GM12878 (cell line): ENCODE data around the gene TBC1D32. TPM values are rescaled to one million over a fixed set of nuclear protein-coding genes. Genes with fewer than 3 reads are reported as not detected.

ENCODE experiments used
- ATAC-seq: fragments of 200-7000 bp; cut with Tn5 transposase; 3 replicates; pipeline ENCODE4 v1.9.1; 2020; ENCODE audit warnings: mild to moderate bottlenecking, moderate library complexity
- BruUV-seq: library from RNA; stranded (reverse); fragments of 400-500 nt; replicated peaks from 2 replicates; lab custom pipeline; 2021; lab: Mats Ljungman, UMichigan
- CTCF ChIA-PET: fragments of 300-600 bp; sonication (Branson Sonifier 250); formaldehyde crosslinking; extraction: SDS; loops from one replicate; lab custom pipeline; 2021; ENCODE audit warnings: inconsistent platforms; lab: Yijun Ruan, JAX
- POLR2A ChIA-PET: fragments of 350-600 bp; formaldehyde crosslinking; extraction: SDS; loops from one replicate; lab custom pipeline; 2021; ENCODE audit warnings: inconsistent platforms; lab: Charles Lee
- RAD21 ChIA-PET: fragments of 300-600 bp; sonication (Branson Sonifier 250); formaldehyde crosslinking; loops from one replicate; lab custom pipeline; 2023; ENCODE audit warnings: antibody characterized with exemption; ENCODE audit not compliant: unreplicated experiment; lab: Charles Lee
- SMC1A ChIA-PET: fragments of 300-600 bp; sonication (Branson Sonifier 250); formaldehyde crosslinking; loops from one replicate; lab custom pipeline; 2023; ENCODE audit not compliant: unreplicated experiment, uncharacterized antibody; lab: Charles Lee
- DNase-seq: peaks from one replicate; pipeline ENCODE4 v3.0.0-alpha.2; 2011; ENCODE audit warnings: low read depth, low spot score
- FAIRE-seq: peaks from 3 replicates; lab custom pipeline; 2011; peaks lifted over from hg19 to GRCh38; lab: Jason Lieb, UNC
- H2AFZ ChIP-seq: 2 replicates; pipeline ENCODE4 v1.6.0; 2011; ENCODE audit warnings: low read depth, low read length, control low read depth; ENCODE audit not compliant: control insufficient read depth
- H3K27ac ChIP-seq: 2 replicates; pipeline ENCODE4 v1.5.1; 2011; ENCODE audit warnings: control low read depth; ENCODE audit not compliant: control insufficient read depth, insufficient read depth
- H3K27me3 ChIP-seq, 2 experiments: replicated peaks in 1 of 2; 2 replicates each; pipeline versions ENCODE4 v1.6.0 to v1.6.1; 2011; ENCODE audit warnings: low read length in 1 of 2; ENCODE audit not compliant: control insufficient read depth in 2 of 2, insufficient read depth in 2 of 2
- H3K36me3 ChIP-seq, 2 experiments: 2 replicates each; pipeline ENCODE4 v1.5.1; 2011; ENCODE audit warnings: low read length in 1 of 2; ENCODE audit not compliant: control insufficient read depth in 2 of 2, insufficient read depth in 2 of 2
- H3K4me1 ChIP-seq: 2 replicates; pipeline ENCODE4 v1.6.1; 2011; ENCODE audit warnings: mild to moderate bottlenecking, low read length, moderate library complexity, mixed read lengths; ENCODE audit not compliant: control insufficient read depth, insufficient read depth
- H3K4me2 ChIP-seq: 2 replicates; pipeline ENCODE4 v1.6.0; 2011; ENCODE audit warnings: control low read depth; ENCODE audit not compliant: control insufficient read depth, insufficient read depth
- H3K4me3 ChIP-seq: fragments of 200-600 bp; sonication (generic); 2 replicates; pipeline ENCODE4 v1.5.1; 2016
- H3K79me2 ChIP-seq: 2 replicates; pipeline ENCODE4 v1.6.0; 2011; ENCODE audit warnings: low read length; ENCODE audit not compliant: control insufficient read depth, insufficient read depth
- H3K9ac ChIP-seq: 2 replicates; pipeline ENCODE4 v1.8.0; 2011; ENCODE audit warnings: low read length, control low read depth, mixed read lengths; ENCODE audit not compliant: control insufficient read depth, insufficient read depth
- H3K9me3 ChIP-seq: replicated peaks from 3 replicates; pipeline ENCODE4 v1.5.1; 2011; ENCODE audit warnings: mild to moderate bottlenecking, low read length; ENCODE audit not compliant: control insufficient read depth, insufficient read depth
- H4K20me1 ChIP-seq: 2 replicates; pipeline ENCODE4 v1.6.0; 2011; ENCODE audit not compliant: control insufficient read depth, insufficient read depth
- CREM ChIP-seq: IDR thresholded peaks from 2 replicates; pipeline ENCODE4 v1.6.1; 2014; ENCODE audit warnings: antibody characterized with exemption, low read depth
- MAX ChIP-seq: IDR thresholded peaks from 2 replicates; pipeline ENCODE4 v1.6.1; 2012; ENCODE audit warnings: low read depth, low read length, improper control_type of control experiment
- MEF2B ChIP-seq: fragments of 450-650 bp; IDR thresholded peaks from 2 replicates; pipeline ENCODE4 v1.6.1; 2018; ENCODE audit warnings: mild to moderate bottlenecking, moderate library complexity; ENCODE audit not compliant: partially characterized antibody, poor library complexity, severe bottlenecking
- RAD21 ChIP-seq: IDR thresholded peaks from 2 replicates; pipeline ENCODE4 v1.6.1; 2011; ENCODE audit warnings: mild to moderate bottlenecking, low read depth, low read length, moderate library complexity; ENCODE audit not compliant: insufficient read depth
- RELA ChIP-seq: fragments of 450-650 bp; IDR thresholded peaks from 2 replicates; pipeline ENCODE4 v1.8.0; 2014; ENCODE audit warnings: borderline replicate concordance; ENCODE audit not compliant: partially characterized antibody
- RELB ChIP-seq: fragments of 450-650 bp; IDR thresholded peaks from 2 replicates; pipeline ENCODE4 v1.6.1; 2017; ENCODE audit warnings: low read depth, mild to moderate bottlenecking, moderate library complexity
- WRNIP1 ChIP-seq: IDR thresholded peaks from 2 replicates; pipeline ENCODE4 v1.6.1; 2011; ENCODE audit warnings: low read depth, low read length, improper control_type of control experiment, borderline replicate concordance
- ZNF24 ChIP-seq: fragments of 450-650 bp; IDR thresholded peaks from 2 replicates; pipeline ENCODE4 v1.6.1; 2017; ENCODE audit warnings: antibody characterized with exemption, mild to moderate bottlenecking
- WGBS: methylation state at CpG from one replicate; pipeline ENCODE4 v1.1.6; 2016; ENCODE audit warnings: low lambda C conversion rate; ENCODE audit not compliant: insufficient replicate concordance, insufficient coverage; ENCODE audit errors: missing lambda C conversion rate; 5-methylcytosine and 5-hydroxymethylcytosine counted together
- in situ Hi-C: fragments of 300-500 bp; cut with MboI; formaldehyde crosslinking; loops from 9 replicates; pipeline ENCODE4 v1.14.3; 2018; ENCODE audit warnings: mixed read lengths
- intact Hi-C: fragments of 100-400 bp; cut with micrococcal nuclease; formaldehyde crosslinking; loops from one replicate; pipeline ENCODE4 v1.14.2; 2022; ENCODE audit not compliant: unreplicated experiment
- polyA plus RNA-seq, 11 experiments: library from polyadenylated mRNA; depleted of rRNA in 4 of 11; unstranded in 6 of 11; stranded (reverse) in 5 of 11; fragments of >200 nt; fragmentation: Nextera tagmentation in 4 of 11; fragmentation: Illumina TruSeq in 1 of 11; extraction: Ambion mirVana in 4 of 11; extraction: Trizol in 1 of 11; gene quantifications; 1 replicate in 1 of 11; 2 replicates in 10 of 11; pipeline versions ENCODE4 v1.2.1 to v1.2.3, GENCODE V29; 2011 to 2016; ENCODE audit warnings: inconsistent platforms in 2 of 11, missing spikeins in 2 of 11, low read depth in 1 of 11
- total RNA-seq, 4 experiments: library from RNA; depleted of rRNA in 3 of 4; stranded (reverse); fragments of >200 nt in 3 of 4; fragmentation: Illumina TruSeq in 1 of 4; extraction: Trizol in 1 of 4; gene quantifications; 2 replicates each; pipeline versions ENCODE4 v1.2.1 to v1.2.3, GENCODE V29; 2013 to 2021
- TF ChIP-seq, protein P1 (sequence below): IDR thresholded peaks from 2 replicates; pipeline ENCODE4 v1.6.1; 2012; ENCODE audit warnings: improper control_type of control experiment, low read depth, low read length; ENCODE audit not compliant: insufficient replicate concordance

The TBC1D32 gene
- total and polyA plus RNA-seq, 10 of the 15 experiments (the other 5 are each of a cell fraction or from before 2014, with no cell fraction given) = 2.2 to 10.2 (median 4.1) TPM

DNA sequence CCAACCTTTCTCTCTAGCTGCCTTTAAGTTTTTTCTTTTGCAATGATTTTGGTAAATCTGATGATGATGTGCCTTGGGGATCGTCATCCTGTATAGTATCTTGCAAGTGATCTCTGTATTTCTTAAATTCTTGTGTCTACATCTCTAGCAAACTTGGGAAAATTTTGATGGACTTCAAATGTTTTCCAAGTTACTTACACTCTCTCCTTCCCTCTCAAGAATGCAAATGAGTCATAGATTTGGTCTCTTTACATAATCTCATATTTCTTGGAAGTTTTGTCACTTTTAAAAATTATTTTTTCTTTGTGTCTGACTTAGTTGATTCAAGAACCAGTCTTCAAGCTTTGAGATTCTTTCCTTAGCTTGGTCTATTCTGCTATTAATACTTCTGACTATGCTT lies 176.4 kb downstream of the TBC1D32 start:
- no peaks in the 10 kb centered on the region; the same call in 2 of the 3 replicates for H3K9me3 ChIP-seq
- SMC1A ChIA-PET = no interaction called here
- intact Hi-C loops (no loop called here), in situ Hi-C loops (no loop called here)
- ATAC-seq (no peak), FAIRE-seq (no peak), DNase-seq (no peak)
- TF ChIP-seq MEF2B (no peak), RELB (no peak), WRNIP1 (no peak), RAD21 (no peak), ZNF24 (no peak)
- H3K27ac ChIP-seq = no peak overlapping the region
- RAD21 ChIA-PET = no interaction called here
- H3K4me3 ChIP-seq = no peak overlapping the region
- H3K4me2 ChIP-seq = no peak overlapping the region
- BruUV-seq = no TSS peak
- H4K20me1 ChIP-seq = no peaks in the 10 kb centered on the region
- no peak overlapping the region for H2AFZ ChIP-seq
- no peaks in the 10 kb centered on the region for H3K27me3 ChIP-seq
- no peaks in the 10 kb centered on the region for H3K4me1 ChIP-seq
- H3K9ac ChIP-seq = no peak overlapping the region
- no peaks in the 10 kb centered on the region for H3K36me3 ChIP-seq
- POLR2A ChIA-PET = no interaction called here
- whole genome bisulfite sequencing = 93% methylated on average over 1 of the region's 1 CpG
- CTCF ChIA-PET = no interaction called here
- H3K79me2 ChIP-seq = no peaks in the 10 kb centered on the region

- no peaks in the 10 kb centered on the region for H3K27me3 ChIP-seq
- WGBS = 83% methylated on average over 2 of the region's 2 CpGs
- BruUV-seq = no TSS peak
- H4K20me1 ChIP-seq = no peaks in the 10 kb centered on the region
- no peak overlapping the region for H3K4me2 ChIP-seq
- H3K9me3 ChIP-seq = no peaks in the 10 kb centered on the region; the same call in 2 of the 3 replicates
- CTCF ChIA-PET = interaction anchor here (1.1 kb wide), 1 partner anchor 11 kb away, joined by 3 read pairs; no protein-coding TSS in a partner anchor
- H3K9ac ChIP-seq = no peak overlapping the region
- H2AFZ ChIP-seq = no peak overlapping the region
- intact Hi-C loops (no loop called here), in situ Hi-C loops (no loop called here)
- SMC1A ChIA-PET = interaction anchor here (0.6 to 1.2 kb wide), 4 partner anchors 8 to 259 kb away, joined by 3 to 5 read pairs (median 3); no protein-coding TSS in a partner anchor
- POLR2A ChIA-PET = no interaction called here
- no peak for DNase-seq
- H3K27ac ChIP-seq = no peak overlapping the region
- H3K4me3 ChIP-seq = no peak overlapping the region
- no peaks in the 10 kb centered on the region for H3K36me3 ChIP-seq
- no peak for FAIRE-seq
- H3K4me1 ChIP-seq = no peaks in the 10 kb centered on the region
- no peaks in the 10 kb centered on the region for H3K79me2 ChIP-seq
- no peak for ATAC-seq
- RAD21 ChIA-PET = no interaction called here
- TF ChIP-seq RELA (no peak), CREM (no peak), MAX (no peak)
- TF ChIP-seq, protein P1, sequence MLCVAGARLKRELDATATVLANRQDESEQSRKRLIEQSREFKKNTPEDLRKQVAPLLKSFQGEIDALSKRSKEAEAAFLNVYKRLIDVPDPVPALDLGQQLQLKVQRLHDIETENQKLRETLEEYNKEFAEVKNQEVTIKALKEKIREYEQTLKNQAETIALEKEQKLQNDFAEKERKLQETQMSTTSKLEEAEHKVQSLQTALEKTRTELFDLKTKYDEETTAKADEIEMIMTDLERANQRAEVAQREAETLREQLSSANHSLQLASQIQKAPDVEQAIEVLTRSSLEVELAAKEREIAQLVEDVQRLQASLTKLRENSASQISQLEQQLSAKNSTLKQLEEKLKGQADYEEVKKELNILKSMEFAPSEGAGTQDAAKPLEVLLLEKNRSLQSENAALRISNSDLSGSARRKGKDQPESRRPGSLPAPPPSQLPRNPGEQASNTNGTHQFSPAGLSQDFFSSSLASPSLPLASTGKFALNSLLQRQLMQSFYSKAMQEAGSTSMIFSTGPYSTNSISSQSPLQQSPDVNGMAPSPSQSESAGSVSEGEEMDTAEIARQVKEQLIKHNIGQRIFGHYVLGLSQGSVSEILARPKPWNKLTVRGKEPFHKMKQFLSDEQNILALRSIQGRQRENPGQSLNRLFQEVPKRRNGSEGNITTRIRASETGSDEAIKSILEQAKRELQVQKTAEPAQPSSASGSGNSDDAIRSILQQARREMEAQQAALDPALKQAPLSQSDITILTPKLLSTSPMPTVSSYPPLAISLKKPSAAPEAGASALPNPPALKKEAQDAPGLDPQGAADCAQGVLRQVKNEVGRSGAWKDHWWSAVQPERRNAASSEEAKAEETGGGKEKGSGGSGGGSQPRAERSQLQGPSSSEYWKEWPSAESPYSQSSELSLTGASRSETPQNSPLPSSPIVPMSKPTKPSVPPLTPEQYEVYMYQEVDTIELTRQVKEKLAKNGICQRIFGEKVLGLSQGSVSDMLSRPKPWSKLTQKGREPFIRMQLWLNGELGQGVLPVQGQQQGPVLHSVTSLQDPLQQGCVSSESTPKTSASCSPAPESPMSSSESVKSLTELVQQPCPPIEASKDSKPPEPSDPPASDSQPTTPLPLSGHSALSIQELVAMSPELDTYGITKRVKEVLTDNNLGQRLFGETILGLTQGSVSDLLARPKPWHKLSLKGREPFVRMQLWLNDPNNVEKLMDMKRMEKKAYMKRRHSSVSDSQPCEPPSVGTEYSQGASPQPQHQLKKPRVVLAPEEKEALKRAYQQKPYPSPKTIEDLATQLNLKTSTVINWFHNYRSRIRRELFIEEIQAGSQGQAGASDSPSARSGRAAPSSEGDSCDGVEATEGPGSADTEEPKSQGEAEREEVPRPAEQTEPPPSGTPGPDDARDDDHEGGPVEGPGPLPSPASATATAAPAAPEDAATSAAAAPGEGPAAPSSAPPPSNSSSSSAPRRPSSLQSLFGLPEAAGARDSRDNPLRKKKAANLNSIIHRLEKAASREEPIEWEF = no peak
These were observed 190.8 kb downstream of the TBC1D32 start for GRCh38 chr6:121143476-121143875.
